HepG2 (cell line): ENCODE data around the gene CST4. TPM values are rescaled to one million over a fixed set of nuclear protein-coding genes. Genes with fewer than 3 reads are reported as not detected.
A peak's percentile ranks its signal among the peaks of the same experiment; 100 is the strongest.

ENCODE experiments used
- ADNP ChIP-seq: sonication (generic); formaldehyde crosslinking; IDR thresholded peaks from 2 replicates; pipeline ENCODE4 v1.4.0; 2020; ENCODE audit warnings: missing genetic modification reagents
- ATF5 ChIP-seq: sonication (generic); formaldehyde crosslinking; IDR thresholded peaks from 2 replicates; pipeline ENCODE4 v1.4.0; 2020; ENCODE audit warnings: mild to moderate bottlenecking, low read depth, missing genetic modification reagents
- CBX1 ChIP-seq: IDR thresholded peaks from one replicate; pipeline ENCODE4 v1.6.1; 2016; ENCODE audit warnings: antibody characterized with exemption, low read depth
- HDAC6 ChIP-seq: fragments of 200-600 bp; sonication (generic); IDR thresholded peaks from 2 replicates; pipeline ENCODE4 v1.7.0; 2017; ENCODE audit warnings: mild to moderate bottlenecking, antibody characterized with exemption, low read length, low read depth
- MTERF4 ChIP-seq: sonication (generic); formaldehyde crosslinking; IDR thresholded peaks from 2 replicates; pipeline ENCODE4 v1.8.0; 2023; ENCODE audit warnings: mild to moderate bottlenecking, missing genetic modification reagents
- NFE2 ChIP-seq: sonication (generic); formaldehyde crosslinking; IDR thresholded peaks from 2 replicates; pipeline ENCODE4 v1.4.0; 2020; ENCODE audit warnings: missing genetic modification reagents
- NFE2L1 ChIP-seq: sonication (generic); formaldehyde crosslinking; IDR thresholded peaks from 2 replicates; pipeline ENCODE4 v1.4.0; 2020; ENCODE audit warnings: missing genetic modification reagents, mild to moderate bottlenecking, borderline replicate concordance
- NKX3-1 ChIP-seq: sonication (generic); formaldehyde crosslinking; IDR thresholded peaks from 2 replicates; pipeline ENCODE4 v1.5.0; 2020; ENCODE audit warnings: missing genetic modification reagents
- RORA ChIP-seq: sonication (generic); formaldehyde crosslinking; IDR thresholded peaks from 2 replicates; pipeline ENCODE4 v1.5.0; 2020; ENCODE audit warnings: mild to moderate bottlenecking, missing genetic modification reagents, moderate library complexity
- TAF1 ChIP-seq: sonication (generic); formaldehyde crosslinking; IDR thresholded peaks from 2 replicates; pipeline ENCODE4 v1.4.0; 2020; ENCODE audit warnings: missing genetic modification reagents
- ZBTB44 ChIP-seq: sonication (generic); formaldehyde crosslinking; IDR thresholded peaks from 2 replicates; pipeline ENCODE4 v1.4.0; 2020; ENCODE audit warnings: missing genetic modification reagents
- ZBTB8A ChIP-seq: sonication (generic); formaldehyde crosslinking; IDR thresholded peaks from 2 replicates; pipeline ENCODE4 v1.4.0; 2020; ENCODE audit warnings: mild to moderate bottlenecking, low read depth, missing genetic modification reagents, borderline replicate concordance
- ZFP82 ChIP-seq: sonication (generic); formaldehyde crosslinking; IDR thresholded peaks from 2 replicates; pipeline ENCODE4 v1.5.1; 2020; ENCODE audit warnings: mild to moderate bottlenecking, missing genetic modification reagents, borderline replicate concordance
- ZKSCAN5 ChIP-seq: sonication (generic); formaldehyde crosslinking; IDR thresholded peaks from 2 replicates; pipeline ENCODE4 v1.5.1; 2020; ENCODE audit warnings: mild to moderate bottlenecking, missing genetic modification reagents
- ZMYM2 ChIP-seq: sonication (generic); formaldehyde crosslinking; IDR thresholded peaks from 2 replicates; pipeline ENCODE4 v1.8.0; 2022; ENCODE audit warnings: mild to moderate bottlenecking, missing genetic modification reagents
- ZNF430 ChIP-seq: sonication (generic); formaldehyde crosslinking; IDR thresholded peaks from 2 replicates; pipeline ENCODE4 v1.9.0; 2021; ENCODE audit warnings: mild to moderate bottlenecking, missing genetic modification reagents
- ZNF510 ChIP-seq: sonication (generic); formaldehyde crosslinking; IDR thresholded peaks from 2 replicates; pipeline ENCODE4 v1.4.0; 2020; ENCODE audit warnings: low read depth, mild to moderate bottlenecking, missing genetic modification reagents
- ZNF557 ChIP-seq: sonication (generic); formaldehyde crosslinking; IDR thresholded peaks from 2 replicates; pipeline ENCODE4 v1.4.0; 2020; ENCODE audit warnings: missing genetic modification reagents
- ZNF570 ChIP-seq: sonication (generic); formaldehyde crosslinking; IDR thresholded peaks from 2 replicates; pipeline ENCODE4 v1.4.0; 2020; ENCODE audit warnings: mild to moderate bottlenecking, missing genetic modification reagents, borderline replicate concordance
- ZNF629 ChIP-seq: sonication (generic); formaldehyde crosslinking; conservative IDR thresholded peaks from 2 replicates; pipeline ENCODE4 v1.5.0; 2020; ENCODE audit warnings: missing genetic modification reagents
- ZNF75D ChIP-seq: sonication (generic); formaldehyde crosslinking; IDR thresholded peaks from 2 replicates; pipeline ENCODE4 v1.8.1; 2023; ENCODE audit warnings: missing genetic modification reagents, mild to moderate bottlenecking, borderline replicate concordance
- ZNF792 ChIP-seq: IDR thresholded peaks from 2 replicates; pipeline ENCODE4 v1.6.1; 2016
- polyA plus RNA-seq, 8 experiments: library from polyadenylated mRNA; depleted of rRNA in 3 of 8; stranded (reverse) in 7 of 8; unstranded in 1 of 8; fragments of >200 nt; fragmentation: Illumina TruSeq in 4 of 8; extraction: Trizol in 4 of 8; gene quantifications; 2 replicates each; pipeline versions ENCODE4 v1.2.1 to v1.2.3, GENCODE V29; 2011 to 2016; ENCODE audit warnings: low read depth in 4 of 8, missing spikeins in 1 of 8, mixed read lengths in 1 of 8; ENCODE audit not compliant: insufficient read depth in 1 of 8
- total RNA-seq, 5 experiments: library from RNA; depleted of rRNA; stranded (reverse); fragments of >200 nt; fragmentation: Illumina TruSeq; extraction: Trizol; gene quantifications; 2 replicates each; pipeline ENCODE4 v1.2.3, GENCODE V29; 2016; ENCODE audit warnings: low read depth in 1 of 5
- TF ChIP-seq, protein P1 (sequence below): sonication (generic); formaldehyde crosslinking; IDR thresholded peaks from 2 replicates; pipeline ENCODE4 v1.4.0; 2020; ENCODE audit warnings: mild to moderate bottlenecking, missing genetic modification reagents
- TF ChIP-seq, protein P2 (sequence below): sonication (generic); formaldehyde crosslinking; IDR thresholded peaks from 2 replicates; pipeline ENCODE4 v1.9.0; 2021; ENCODE audit warnings: missing genetic modification reagents, borderline replicate concordance
- TF ChIP-seq, protein P3 (sequence below): sonication (generic); formaldehyde crosslinking; IDR thresholded peaks from 2 replicates; pipeline ENCODE4 v1.5.0; 2020; ENCODE audit warnings: mild to moderate bottlenecking, low read depth, missing genetic modification reagents, borderline replicate concordance

CST4 gene
- total and polyA plus RNA-seq, 2 of the 13 experiments (the other 11 are each of a cell fraction or from before 2014, with no cell fraction given): not detected

DNA sequence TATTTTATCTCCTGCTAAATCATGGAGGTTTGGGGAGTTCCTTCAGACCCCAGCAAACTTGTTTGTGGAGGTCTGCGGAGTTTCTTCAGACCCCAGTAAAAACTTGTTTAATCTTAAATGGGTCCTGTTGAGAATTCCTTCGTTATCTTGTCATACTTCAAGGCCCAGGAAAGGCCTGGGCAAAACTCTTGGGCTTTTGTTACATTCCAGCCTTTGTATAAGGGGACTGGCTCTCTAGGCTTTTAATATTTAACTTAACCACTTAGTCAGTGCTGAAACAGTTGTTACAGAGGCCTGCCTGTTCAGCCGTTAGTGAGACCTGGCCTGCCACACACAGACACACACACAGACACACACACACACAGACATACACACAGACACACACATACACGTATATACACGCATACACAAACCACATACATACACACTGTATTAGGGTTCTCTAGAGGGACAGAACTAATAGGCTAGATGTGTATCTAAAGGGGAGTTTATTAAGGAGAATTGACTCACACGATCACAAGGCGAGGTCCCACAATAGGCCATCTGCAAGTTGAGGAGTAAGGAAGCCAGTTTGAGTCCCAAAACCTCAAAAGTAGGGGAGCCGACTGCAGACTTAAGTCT, 29.7 kb downstream of the CST4 start (continued):
- TF ChIP-seq ZNF430 (CRISPR knock-in tag) (no peak), ZNF75D (CRISPR knock-in tag) (no peak), ZNF510 (no peak), ZFP82 (CRISPR knock-in tag) (no peak; the same call in 1 of the 2 replicates), ZNF629 (CRISPR knock-in tag) (no peak; the same call in 1 of the 2 replicates), CBX1 (peak; percentile 38), NFE2L1 (CRISPR knock-in tag) (no peak), ZMYM2 (CRISPR knock-in tag) (no peak), RORA (CRISPR knock-in tag) (no peak), ADNP (CRISPR knock-in tag) (no peak), NFE2 (CRISPR knock-in tag) (no peak), NKX3-1 (0 out of 2 replicates have a peak, but pooled peaks have one; percentile 58), HDAC6 (no peak), ZNF792 (CRISPR knock-in tag) (peak; percentile 69; the same call in 1 of the 2 replicates), ZKSCAN5 (CRISPR knock-in tag) (no peak), ZNF570 (CRISPR knock-in tag) (no peak), ZBTB8A (CRISPR knock-in tag) (no peak), ZBTB44 (CRISPR knock-in tag) (no peak), MTERF4 (no peak), ATF5 (no peak), ZNF557 (CRISPR knock-in tag) (peak; percentile 79), TAF1 (CRISPR knock-in tag) (no peak)
- TF ChIP-seq, protein P1, sequence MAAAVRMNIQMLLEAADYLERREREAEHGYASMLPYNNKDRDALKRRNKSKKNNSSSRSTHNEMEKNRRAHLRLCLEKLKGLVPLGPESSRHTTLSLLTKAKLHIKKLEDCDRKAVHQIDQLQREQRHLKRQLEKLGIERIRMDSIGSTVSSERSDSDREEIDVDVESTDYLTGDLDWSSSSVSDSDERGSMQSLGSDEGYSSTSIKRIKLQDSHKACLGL (CRISPR knock-in tag): no peak
- TF ChIP-seq, protein P2, sequence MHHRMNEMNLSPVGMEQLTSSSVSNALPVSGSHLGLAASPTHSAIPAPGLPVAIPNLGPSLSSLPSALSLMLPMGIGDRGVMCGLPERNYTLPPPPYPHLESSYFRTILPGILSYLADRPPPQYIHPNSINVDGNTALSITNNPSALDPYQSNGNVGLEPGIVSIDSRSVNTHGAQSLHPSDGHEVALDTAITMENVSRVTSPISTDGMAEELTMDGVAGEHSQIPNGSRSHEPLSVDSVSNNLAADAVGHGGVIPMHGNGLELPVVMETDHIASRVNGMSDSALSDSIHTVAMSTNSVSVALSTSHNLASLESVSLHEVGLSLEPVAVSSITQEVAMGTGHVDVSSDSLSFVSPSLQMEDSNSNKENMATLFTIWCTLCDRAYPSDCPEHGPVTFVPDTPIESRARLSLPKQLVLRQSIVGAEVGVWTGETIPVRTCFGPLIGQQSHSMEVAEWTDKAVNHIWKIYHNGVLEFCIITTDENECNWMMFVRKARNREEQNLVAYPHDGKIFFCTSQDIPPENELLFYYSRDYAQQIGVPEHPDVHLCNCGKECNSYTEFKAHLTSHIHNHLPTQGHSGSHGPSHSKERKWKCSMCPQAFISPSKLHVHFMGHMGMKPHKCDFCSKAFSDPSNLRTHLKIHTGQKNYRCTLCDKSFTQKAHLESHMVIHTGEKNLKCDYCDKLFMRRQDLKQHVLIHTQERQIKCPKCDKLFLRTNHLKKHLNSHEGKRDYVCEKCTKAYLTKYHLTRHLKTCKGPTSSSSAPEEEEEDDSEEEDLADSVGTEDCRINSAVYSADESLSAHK (CRISPR knock-in tag): no peak
- TF ChIP-seq, protein P3, sequence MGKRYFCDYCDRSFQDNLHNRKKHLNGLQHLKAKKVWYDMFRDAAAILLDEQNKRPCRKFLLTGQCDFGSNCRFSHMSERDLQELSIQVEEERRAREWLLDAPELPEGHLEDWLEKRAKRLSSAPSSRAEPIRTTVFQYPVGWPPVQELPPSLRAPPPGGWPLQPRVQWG (CRISPR knock-in tag): no peak
